ENCODE data around the gene FES. TPM values are rescaled to one million over a fixed set of nuclear protein-coding genes. Genes with fewer than 3 reads are reported as not detected.
"Not testable (repeated sequence)": the region's sequence is repeated elsewhere in the genome, so short reads cannot be mapped to it uniquely, and the experiment has no call there.

Gene FES
- total RNA-seq, 1 donor from 2014 or later, result 3.3 TPM

DNA sequence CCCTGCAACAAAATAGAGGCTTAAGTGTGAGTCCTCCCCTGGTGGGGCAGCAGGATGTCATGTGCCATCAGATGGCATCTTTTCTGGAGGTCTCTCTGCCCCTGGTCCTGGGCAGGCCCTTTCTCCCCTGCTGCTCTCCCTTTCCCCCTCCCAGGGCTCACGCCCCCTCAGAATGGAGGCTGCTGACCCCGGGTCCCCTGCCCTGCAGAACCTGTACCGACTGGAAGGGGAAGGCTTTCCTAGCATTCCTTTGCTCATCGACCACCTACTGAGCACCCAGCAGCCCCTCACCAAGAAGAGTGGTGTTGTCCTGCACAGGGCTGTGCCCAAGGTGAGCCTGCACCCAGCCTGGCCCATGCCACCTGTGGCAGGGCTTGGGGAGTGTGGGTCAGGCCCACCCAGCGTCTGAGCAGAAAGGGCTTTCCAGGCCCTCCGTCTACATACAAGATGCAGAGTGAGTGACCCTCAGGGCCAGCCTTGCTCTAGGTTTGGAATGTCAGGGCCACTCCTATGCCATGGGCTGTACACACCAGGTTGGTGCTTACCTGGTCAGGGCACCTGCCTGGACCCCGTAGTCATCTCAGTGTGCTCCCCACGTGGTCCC is 7.1 kb downstream of the FES start:
- no peak for DNase-seq (ENCODE audit: low read depth)

DNA sequence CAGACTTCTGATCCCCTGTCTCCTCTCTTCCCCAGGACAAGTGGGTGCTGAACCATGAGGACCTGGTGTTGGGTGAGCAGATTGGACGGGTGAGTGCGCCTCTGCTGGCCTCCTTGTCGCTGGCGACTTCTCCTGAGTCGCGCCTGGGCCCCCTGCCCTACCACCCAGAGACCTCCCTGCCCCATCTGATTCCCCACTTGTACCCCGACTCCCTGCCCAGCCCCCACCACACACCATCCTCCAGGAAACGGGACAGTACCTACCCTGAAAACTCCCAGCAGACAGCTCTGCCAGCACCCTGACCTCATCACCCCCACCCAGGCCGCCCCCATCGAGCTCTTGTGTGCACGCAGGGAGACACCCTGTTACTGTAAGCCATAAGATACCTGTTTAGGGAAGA is 7.7 kb downstream of the FES start:
- no peak for DNase-seq (ENCODE audit: low read depth)

DNA sequence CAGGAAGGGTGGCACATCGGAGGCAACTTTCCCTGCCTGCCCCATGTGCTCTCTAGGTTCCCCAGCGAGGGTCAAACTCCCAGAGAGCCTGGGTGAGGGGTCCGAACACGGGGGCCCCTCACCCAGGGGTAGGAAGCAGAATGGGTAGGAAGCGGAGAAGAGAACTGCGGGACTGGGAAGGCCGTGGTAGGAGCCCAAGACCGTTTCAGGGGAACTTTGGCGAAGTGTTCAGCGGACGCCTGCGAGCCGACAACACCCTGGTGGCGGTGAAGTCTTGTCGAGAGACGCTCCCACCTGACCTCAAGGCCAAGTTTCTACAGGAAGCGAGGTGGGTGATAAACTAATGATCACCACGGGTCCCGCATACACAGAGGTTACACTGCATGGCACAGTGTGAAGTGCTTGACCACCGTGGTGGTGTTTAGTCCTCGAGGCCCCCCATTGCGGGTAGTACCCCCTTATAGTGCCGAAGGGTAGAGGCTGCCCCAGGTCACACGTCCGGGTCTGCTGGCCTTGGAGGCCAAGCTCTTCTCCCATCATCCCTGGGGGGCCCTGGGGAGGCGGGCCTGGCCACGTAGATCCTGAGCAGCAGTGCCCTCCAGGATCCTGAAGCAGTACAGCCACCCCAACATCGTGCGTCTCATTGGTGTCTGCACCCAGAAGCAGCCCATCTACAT is 8.3 kb downstream of the FES start:
- no peak for DNase-seq (ENCODE audit: low read depth)

DNA sequence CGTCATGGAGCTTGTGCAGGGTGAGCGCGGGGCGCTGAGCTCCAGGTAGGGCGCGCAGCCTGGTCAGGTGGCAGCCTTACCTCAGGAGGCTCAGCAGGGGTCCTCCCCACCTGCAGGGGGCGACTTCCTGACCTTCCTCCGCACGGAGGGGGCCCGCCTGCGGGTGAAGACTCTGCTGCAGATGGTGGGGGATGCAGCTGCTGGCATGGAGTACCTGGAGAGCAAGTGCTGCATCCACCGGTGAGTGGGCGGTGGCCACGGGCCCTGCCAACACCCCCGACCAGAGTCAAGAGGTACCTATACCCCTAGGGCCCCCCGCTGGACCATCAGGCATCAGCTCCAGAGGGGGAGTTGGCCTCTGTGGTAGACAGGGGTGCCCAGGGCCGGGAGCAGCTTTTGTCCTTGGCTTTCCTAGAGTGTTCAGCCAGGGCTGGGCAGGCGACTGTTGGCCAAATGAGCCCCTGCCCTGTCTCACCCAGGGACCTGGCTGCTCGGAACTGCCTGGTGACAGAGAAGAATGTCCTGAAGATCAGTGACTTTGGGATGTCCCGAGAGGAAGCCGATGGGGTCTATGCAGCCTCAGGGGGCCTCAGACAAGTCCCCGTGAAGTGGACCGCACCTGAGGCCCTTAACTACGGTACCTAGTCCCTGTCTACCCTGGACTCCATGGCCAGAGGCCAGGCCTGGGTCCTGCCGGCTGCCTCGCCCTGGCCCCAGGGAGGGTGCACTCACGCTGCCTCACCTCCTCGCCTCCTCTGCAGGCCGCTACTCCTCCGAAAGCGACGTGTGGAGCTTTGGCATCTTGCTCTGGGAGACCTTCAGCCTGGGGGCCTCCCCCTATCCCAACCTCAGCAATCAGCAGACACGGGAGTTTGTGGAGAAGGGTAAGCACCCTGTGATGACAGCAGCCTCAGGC is 9.1 kb downstream of the FES start:
- DNase-seq (ENCODE audit: low read depth), result no peak

DNA sequence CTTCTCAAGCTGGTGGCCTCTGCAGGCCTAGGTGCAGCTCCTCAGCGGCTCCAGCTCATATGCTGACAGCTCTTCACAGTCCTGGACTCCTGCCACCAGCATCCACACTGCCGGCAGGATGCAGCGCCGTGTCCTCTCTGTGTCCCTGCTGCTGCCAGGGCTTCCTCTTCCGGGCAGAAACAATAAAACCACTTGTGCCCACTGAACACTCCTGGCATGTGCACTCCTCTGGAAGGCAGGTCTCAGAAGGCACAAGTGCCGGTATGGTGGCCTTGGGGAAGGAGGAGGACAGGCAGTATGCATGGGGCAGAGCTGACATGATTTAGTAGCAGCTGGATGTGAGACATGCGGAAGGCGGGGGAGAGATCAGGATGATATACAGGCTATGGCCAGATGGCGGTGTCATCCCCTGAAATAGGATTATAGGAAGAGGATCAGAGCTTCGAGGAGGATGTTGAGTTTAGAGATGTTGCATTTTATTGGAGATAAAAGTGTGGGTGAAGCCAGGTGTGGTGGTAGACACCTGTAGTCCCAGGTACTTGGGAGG is 11.3 kb downstream of the FES start:
- no peak for DNase-seq (ENCODE audit: low read depth)

DNA sequence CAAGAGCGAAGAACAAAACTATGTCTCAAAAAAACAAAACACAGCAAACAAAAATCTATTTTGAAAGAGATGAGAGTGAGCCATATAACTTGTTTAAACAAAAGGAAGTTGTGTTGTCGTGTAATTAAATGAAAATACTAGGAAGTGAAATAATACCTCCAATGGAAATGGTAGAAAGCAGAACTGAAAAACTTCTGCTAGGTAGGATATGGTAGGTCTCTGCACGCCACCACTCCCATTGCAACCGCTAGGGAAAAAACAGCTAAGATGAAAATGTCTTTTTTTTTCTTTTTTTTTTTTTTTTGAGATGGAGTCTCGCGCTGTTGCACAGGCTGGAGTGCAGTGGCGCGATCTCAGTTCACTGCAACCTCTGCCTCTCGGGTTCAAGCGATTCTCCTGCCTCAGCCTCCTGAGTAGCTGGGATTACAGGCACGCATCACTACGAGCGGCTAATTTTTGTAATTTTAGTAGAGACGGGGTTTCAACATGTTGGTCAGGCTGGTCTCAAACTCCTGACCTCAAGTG is 12.9 kb downstream of the FES start:
- not testable (repeated sequence) for DNase-seq (ENCODE audit: low read depth)

DNA sequence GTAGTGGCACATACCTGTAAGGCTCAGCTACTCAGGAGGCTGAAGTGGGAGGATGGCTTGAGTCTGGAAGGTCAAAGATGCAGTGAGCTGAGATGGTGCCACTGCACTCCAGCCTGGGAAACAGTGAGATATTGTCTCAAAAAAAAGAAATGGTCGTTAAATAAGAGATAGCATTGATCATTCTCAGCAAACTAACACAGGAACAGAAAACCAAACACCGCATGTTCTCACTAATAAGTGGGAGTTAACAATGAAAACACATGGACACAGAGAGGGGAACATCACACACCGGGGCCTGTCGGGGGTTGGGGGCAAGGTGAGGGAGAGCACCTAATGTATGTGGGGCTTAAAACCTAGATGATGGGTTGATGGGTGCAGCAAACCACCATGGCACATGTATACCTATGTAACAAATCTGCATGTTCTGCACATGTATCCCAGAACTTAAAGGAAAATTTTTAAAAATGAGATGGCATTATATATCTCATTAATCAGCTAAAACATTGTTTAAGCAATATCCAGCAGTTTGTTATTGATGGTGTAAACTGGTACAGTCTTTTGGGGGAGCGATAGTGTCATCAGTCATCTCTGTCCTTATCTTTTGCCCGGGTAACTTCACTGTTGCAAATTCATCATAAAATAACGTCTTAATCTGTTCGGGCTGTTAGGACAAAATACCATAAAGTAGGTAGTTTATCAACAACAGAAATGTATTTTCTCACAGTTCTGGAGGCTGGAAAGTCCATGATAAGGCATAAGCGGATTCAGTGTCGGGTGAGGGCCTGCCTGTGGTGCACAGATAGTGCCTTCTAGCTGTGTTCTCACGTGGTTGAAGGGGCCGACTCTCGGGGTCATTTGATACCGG is 17.1 kb downstream of the FES start:
- no peak for DNase-seq (ENCODE audit: low read depth)

DNA sequence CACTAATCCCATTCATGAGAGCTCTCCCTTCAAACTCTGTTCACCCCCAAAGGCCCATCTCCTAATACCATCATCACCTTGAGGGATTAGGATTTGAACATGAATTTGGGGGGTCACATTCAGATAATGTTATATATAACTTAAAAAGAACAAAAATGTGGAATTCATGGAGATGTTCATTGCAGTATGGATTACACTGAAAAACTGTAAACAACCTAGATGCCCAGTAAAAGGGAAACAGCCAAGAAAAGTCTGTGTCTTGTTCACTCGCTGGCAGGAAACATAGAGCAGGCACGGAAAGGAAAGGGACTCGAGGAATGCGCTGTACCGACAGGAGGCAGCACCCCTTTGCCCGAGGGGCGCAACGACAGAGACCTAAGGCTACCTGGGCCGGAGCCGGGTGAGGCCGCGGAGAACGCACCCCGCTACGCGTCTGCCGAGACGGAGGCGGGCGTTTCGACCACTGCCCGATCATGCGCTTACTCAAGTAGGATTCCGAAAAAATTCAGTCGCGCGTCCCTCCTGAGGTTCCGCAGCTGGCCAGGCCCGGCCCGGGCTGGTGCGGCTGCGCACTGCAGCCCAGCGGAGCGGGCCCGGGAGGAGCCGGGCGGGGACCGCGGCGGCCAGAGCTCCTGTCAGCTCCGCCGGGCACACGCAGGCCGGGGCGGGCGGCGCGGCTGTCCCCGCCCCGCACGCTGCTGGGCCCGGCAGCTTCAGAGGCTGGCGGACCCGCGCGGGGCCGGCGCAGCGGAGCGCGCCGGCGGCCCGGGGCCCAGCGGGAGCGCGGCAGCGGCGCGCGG is 17.9 kb downstream of the FES start:
- DNase-seq (ENCODE audit: low read depth), result peak; percentile 57

DNA sequence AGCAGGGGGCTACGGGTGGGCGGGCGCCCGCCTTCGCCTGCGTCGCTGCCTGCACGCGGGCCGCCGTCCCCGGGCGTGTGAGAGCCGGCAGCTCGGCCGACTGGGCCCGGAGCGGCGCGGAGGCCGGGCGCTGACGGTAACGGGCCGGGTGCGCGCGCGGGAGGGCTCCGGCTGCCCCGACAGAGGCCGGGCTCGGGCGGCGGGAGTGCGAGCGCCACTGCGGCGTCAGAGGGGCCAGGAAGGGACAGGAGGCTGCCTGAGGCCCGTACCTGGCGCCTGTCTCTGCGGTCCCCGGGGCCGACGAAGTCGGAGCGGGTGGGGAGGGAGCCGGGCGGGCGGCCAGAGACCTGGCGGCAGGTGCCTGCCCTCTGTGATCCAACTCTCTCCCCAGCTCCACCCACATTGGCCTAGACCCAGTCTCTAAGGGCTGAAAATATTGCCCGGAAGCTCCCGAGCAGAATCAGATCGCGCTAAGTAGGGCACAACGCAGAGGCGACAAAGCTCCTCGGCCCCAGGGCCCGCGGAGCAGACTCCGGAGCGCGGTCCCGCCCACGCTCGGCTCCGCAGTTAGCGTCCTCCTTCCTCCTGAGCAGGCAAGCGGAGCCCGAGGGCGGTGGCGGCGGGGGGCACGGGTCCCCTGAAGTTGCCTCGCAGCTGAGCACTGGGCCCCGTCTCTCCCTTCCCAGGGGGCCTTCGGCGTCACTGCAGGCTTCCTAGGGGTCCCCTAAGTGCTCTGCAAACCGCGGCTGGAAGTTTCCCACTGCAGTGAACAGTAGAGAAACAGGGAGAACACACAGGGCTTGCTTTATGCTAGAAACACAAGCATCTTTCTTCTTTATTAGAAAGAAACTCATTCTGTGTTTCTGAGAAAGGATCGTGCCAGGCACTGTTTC is 18.8 kb downstream of the FES start, which contains the start of gene MAN2A2:
Gene MAN2A2 (plus strand): TSS at position 463 of the 893 bp plus-strand sequence. CDS start 906 bp downstream, outside the sequence.
- peak; percentile 12 for DNase-seq (ENCODE audit: low read depth)

DNA sequence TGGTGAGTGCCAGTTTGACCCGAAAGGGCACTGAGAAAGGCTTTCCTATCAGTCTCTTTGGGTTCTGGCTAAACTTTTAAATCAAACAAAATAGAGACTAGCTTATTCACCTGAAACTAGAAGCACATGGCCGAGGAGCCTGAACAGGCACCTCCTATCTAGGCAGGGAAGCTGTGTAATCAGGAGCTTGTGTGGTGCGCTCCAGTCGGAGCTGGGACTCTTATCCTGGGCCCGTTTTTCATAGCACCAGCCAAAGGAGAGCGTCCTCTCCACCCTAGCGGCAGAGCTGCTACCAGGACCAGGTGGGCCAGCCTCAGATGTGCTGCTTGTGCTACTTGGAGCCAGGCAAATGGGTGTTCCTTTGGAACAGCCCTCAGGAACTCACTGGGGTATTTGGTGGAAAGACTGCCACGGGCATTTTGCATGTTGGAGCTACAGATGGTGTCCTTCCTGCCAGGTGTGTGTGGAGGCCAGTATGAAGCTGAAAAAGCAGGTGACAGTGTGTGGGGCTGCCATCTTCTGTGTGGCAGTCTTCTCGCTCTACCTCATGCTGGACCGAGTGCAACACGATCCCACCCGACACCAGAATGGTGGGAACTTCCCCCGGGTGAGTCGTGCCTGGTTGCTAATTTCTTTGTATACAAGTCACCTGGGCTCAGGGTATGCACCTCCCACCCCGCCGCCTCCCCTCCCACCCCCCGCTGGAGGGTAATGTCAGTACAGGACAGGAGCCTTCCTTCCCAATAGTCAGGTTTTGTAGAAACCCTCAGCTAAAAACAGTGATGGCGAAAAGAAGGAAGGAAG is 19.6 kb downstream of the FES start:
- peak; percentile 18 for DNase-seq (ENCODE audit: low read depth)

DNA sequence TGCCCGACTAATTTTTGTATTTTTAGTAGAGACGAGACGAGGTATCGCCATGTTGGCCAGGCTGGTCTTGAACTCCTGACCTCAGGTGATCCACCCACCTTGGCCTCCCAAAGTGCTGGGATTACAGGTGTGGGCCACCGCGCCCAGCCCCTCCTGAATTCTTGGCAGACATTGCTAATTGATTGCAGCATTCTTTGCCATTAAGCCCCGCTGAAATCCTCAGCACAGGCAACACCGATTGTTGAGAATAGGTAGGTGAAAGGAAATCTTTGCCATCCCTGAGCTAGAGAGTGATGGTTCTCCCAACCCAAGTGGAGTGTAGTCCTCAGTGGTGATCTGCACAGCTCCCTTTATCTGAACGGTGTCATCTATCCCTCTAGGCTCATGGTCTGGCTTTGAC is 20.4 kb downstream of the FES start:
- DNase-seq (ENCODE audit: low read depth), result no peak

DNA sequence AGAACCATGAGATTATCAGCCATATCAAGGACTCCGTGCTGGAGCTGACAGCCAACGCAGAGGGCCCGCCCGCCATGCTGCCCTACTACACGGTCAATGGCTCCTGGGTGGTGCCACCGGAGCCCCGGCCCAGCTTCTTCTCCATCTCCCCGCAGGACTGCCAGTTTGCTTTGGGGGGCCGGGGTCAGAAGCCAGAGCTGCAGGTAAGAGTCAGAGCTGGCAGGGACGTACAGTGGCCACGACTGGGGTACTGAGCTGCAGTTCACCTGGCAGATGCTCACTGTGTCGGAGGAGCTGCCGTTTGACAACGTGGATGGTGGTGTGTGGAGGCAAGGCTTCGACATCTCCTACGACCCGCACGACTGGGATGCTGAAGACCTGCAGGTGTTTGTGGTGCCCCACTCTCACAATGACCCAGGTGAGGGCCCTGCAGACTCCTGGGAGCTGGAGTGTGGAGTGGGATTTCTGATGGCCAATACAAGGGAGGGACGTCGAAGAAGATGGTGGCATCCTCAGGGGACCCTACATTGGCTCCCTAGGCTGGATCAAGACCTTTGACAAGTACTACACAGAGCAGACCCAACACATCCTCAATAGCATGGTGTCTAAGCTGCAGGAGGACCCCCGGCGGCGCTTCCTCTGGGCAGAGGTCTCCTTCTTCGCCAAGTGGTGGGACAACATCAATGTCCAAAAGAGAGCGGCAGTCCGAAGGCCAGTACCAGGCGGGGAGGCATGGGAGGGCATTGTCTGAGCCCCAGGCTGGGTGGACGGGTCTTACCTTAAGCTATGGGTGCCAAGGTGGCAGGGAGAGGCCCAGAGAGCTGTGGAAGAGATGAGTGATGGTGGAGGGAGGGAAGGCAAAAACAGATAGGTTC is 21.2 kb downstream of the FES start:
- DNase-seq (ENCODE audit: low read depth), result no peak

DNA sequence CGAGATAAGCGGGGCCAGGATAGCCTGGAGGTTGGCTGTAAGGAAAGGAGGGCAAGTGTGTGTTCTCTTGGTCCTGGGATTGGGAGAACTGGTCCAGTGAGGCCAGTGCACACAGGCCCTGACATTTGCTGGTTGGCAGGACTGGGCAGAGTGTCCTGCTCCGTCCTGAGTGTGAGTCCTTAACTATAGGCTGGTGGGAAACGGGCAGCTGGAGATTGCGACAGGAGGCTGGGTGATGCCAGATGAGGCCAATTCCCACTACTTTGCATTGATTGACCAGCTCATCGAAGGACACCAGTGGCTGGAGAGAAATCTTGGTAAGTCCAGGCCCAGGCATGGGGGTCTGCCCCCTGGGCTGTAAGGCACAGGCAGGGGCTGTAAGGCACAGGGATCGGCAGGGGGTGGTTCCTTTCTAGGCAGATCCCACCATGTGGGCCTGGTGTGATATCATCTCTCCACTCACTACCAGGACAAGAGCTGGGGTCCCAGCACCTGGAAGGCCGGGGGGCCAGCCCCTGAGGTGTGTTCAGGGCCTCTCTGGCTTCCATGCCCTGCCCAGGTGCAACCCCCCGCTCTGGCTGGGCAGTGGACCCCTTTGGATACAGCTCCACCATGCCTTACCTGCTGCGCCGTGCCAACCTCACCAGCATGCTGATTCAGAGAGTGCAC is 22.0 kb downstream of the FES start:
- DNase-seq (ENCODE audit: low read depth), result no peak

DNA sequence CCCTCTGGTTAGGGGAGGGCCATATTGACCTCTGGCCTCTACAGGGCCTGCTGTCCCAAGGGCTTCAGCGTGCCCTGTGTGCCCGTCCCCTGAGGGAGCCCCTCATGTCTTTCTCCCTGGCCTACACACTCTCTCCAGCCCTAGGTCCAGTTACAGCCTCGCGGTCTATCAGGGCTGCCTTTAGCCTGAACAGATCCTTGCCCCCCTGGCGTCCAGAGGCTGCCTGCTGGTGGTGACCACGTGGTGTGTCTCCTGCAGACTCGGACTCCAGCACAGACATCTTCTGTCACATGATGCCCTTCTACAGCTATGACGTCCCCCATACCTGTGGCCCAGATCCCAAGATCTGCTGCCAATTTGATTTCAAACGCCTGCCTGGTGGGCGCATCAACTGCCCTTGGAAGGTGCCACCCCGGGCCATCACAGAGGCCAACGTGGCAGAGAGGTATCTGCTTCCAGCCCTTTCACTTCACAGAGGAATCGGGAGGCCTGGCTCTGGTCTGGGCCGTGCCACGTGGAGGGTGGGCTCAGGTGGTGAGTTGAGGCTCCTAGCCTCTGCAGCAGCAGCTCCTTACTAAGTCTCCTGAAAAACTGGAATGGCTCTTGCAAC is 22.9 kb downstream of the FES start:
- DNase-seq (ENCODE audit: low read depth), result no peak

DNA sequence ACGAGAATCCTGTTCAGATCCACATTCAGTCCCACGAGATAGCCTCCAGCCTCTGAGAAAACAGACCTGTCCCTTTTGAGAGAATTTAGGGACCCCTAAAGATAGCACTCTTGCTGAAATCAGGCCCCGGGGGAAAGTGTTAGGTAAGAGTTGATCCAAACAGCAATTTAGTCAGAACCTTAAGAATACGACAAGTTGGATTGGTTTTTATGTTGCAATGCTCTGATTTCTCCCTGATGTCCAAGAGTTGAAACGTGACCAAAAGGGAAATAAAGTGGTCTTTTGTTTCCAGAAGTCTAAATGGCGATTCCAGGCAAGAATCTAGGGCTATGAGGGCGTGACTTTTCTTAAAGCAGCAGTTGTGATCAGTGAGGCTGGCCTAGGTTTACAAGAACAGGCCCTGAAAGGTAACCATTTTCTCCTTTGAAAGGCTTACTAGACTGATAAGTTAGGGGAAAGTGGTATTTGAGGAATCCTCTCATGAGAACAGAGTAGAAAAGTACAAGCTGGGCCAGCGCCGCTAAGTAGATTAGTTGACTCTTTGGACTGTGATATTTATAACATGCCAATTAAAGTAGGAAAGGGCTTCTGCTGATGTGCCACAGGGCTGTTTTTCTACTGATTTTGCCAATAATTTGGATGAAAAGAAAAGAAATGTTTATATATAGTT is 23.7 kb downstream of the FES start:
- DNase-seq (ENCODE audit: low read depth), result no peak

DNA sequence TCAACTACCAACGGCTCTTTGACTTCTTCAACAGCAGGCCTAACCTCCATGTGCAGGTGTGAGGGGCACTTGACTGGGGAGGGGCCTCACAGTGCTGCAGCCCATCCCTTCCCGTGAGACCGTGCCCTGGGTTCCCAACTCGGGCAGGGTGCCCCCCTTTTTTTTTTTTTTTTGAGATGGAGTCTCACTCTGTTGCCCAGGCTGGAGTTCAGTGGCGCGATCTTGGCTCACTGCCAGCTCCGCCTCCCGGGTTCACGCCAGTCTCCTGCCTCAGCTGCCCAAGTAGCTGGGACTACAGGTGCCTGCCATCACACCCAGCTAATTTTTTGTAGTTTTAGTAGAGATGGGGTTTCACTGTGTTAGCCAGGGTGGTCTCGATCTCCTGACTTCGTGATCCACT is 25.1 kb downstream of the FES start:
- not testable (repeated sequence) for DNase-seq (ENCODE audit: low read depth)

Data from renal cortical epithelial cell (primary cell).